Tongue (tissue), 2 donors: ENCODE measurements around the gene PTBP1. TPM values are rescaled to one million over a fixed set of nuclear protein-coding genes. Genes with fewer than 3 reads are reported as not detected.

Source experiments
- DNase-seq: peaks from one replicate; pipeline ENCODE4 v3.0.0-alpha.2; 2015
- total RNA-seq: library from RNA; depleted of rRNA; stranded (reverse); fragments of >200 nt; gene quantifications from one replicate; pipeline ENCODE4 v1.2.3, GENCODE V29; 2014

Gene PTBP1
- total RNA-seq, 1 donor from 2014 or later, result 90.6 TPM

- DNase-seq, result peak; percentile 97
Observed at GRCh38 chr19:797528-798414, 519 bp downstream of the PTBP1 start.

GRCh38 chr19:798415-799075 is 1.3 kb downstream of the PTBP1 start:
- DNase-seq, result no peak

- peak; percentile 61 for DNase-seq
Observed at GRCh38 chr19:799076-799881, 2.0 kb downstream of the PTBP1 start.

- DNase-seq, result no peak
Observed at GRCh38 chr19:800360-801029, 3.2 kb downstream of the PTBP1 start.

GRCh38 chr19:801030-801860 is 4.0 kb downstream of the PTBP1 start:
- peak; percentile 80 for DNase-seq

GRCh38 chr19:801861-802497 is 4.7 kb downstream of the PTBP1 start:
- DNase-seq, result peak; percentile 79

- peak; percentile 80 for DNase-seq
Observed at GRCh38 chr19:802498-803098, 5.3 kb downstream of the PTBP1 start.

- DNase-seq, result no peak
Observed at GRCh38 chr19:803099-803561, 5.9 kb downstream of the PTBP1 start.

- no peak for DNase-seq
Observed at GRCh38 chr19:803686-804418, 6.6 kb downstream of the PTBP1 start.

- no peak for DNase-seq
Observed at GRCh38 chr19:804419-805165, 7.3 kb downstream of the PTBP1 start.

GRCh38 chr19:805166-805551 is 7.9 kb downstream of the PTBP1 start:
- no peak for DNase-seq

GRCh38 chr19:805600-806550 is 8.6 kb downstream of the PTBP1 start:
- no peak for DNase-seq

- no peak for DNase-seq
Observed at GRCh38 chr19:806815-807421, 9.7 kb downstream of the PTBP1 start.

GRCh38 chr19:807627-808422 is 10.6 kb downstream of the PTBP1 start:
- DNase-seq, result no peak

GRCh38 chr19:808423-808775 is 11.1 kb downstream of the PTBP1 start:
- DNase-seq, result no peak
